K562 (cell line): ENCODE data around the gene TMEM63C.

Experiments
- FOXJ3 ChIP-seq: sonication (generic); formaldehyde crosslinking; IDR thresholded peaks from 2 replicates; pipeline ENCODE4 v1.4.0; 2020; ENCODE audit warnings: mild to moderate bottlenecking, missing genetic modification reagents
- MYC ChIP-seq, 2 experiments: fragments of 250-450 bp in 1 of 2; sonication (Bioruptor Pico) in 1 of 2; IDR thresholded peaks; 2 replicates each; pipeline versions ENCODE4 v1.5.1 to v1.6.1; 2012 to 2021; ENCODE audit warnings: low read depth in 2 of 2, borderline replicate concordance in 1 of 2, improper control_type of control experiment in 1 of 2, low read length in 1 of 2, mild to moderate bottlenecking in 1 of 2, moderate library complexity in 1 of 2
- NCOA1 ChIP-seq: fragments of 450-650 bp; IDR thresholded peaks from 2 replicates; pipeline ENCODE4 v1.6.1; 2016; ENCODE audit warnings: low read depth
- POLR2B ChIP-seq: fragments of 450-650 bp; IDR thresholded peaks from 2 replicates; pipeline ENCODE4 v1.6.1; 2018; ENCODE audit warnings: low read depth; ENCODE audit not compliant: partially characterized antibody
- TF ChIP-seq, protein P1 (sequence below): fragments of 250-450 bp; sonication (Bioruptor Pico); IDR thresholded peaks from 2 replicates; pipeline ENCODE4 v1.8.0; 2021; ENCODE audit warnings: mild to moderate bottlenecking, moderate library complexity
- TF ChIP-seq, protein P2 (sequence below), 2 experiments: IDR thresholded peaks; 2 replicates each; pipeline ENCODE4 v1.6.1; 2011; ENCODE audit warnings: borderline replicate concordance in 1 of 2, control low read depth in 1 of 2, low read depth in 1 of 2, low read length in 1 of 2, mild to moderate bottlenecking in 1 of 2, mixed read lengths in 1 of 2, moderate library complexity in 1 of 2; ENCODE audit not compliant: insufficient read depth in 1 of 2, insufficient read length in 1 of 2, poor library complexity in 1 of 2, severe bottlenecking in 1 of 2; ENCODE audit errors: extremely low read depth in 1 of 2
- TF ChIP-seq, protein P3 (sequence below): fragments of 250-450 bp; sonication (Bioruptor Pico); IDR thresholded peaks from 2 replicates; pipeline ENCODE4 v1.4.0; 2020; ENCODE audit warnings: mild to moderate bottlenecking
- TF ChIP-seq, protein P4 (sequence below), 3 experiments: IDR thresholded peaks in 2 of 3; conservative IDR thresholded peaks in 1 of 3; 2 replicates each; pipeline ENCODE4 v1.5.1; 2011 to 2012; ENCODE audit warnings: low read length in 3 of 3, mild to moderate bottlenecking in 3 of 3, control low read depth in 2 of 3, improper control_type of control experiment in 1 of 3, inconsistent platforms in 1 of 3, low read depth in 1 of 3, mixed read lengths in 1 of 3, moderate library complexity in 1 of 3; ENCODE audit not compliant: insufficient read depth in 2 of 3
- TF ChIP-seq, protein P5 (sequence below): IDR thresholded peaks from 2 replicates; pipeline ENCODE4 v1.6.1; 2011; ENCODE audit warnings: borderline replicate concordance, low read depth, mild to moderate bottlenecking, moderate library complexity, low read length; ENCODE audit not compliant: insufficient read depth, poor library complexity, severe bottlenecking

DNA sequence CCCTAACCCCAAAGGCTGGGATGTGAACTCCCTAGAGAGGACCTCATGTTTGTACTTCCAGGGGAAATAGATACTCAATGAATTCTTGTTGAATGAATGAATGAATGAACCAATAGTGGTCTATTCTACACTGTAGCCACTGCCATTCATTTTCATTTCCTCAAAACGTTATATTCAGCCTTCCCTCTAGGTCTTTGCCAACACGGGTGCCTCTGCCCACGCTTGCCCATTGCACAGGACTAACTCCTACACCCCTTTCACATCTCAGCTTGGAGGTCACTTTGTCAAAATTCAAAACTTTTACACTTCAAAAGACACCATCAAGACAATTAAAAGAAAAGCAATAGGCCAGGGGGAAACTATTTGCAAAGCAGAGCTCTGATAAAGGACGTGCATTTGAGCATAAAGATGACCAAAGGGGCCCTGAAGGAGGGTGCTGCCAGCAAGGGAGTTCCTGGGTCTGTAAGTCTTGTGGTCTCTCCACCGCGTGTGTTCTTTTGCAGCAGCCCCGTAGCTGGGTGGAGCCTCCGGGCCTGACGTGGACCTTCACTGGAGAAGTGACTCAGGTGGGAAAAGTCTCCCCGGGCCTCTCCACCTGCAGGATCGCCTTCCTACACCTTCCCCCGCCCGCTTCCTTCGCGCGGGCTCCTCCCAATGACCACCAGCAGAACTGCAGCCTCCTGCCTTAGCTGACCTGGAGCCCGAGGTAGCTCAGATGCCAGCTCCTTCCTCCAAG, 31.5 kb downstream of the TMEM63C start:
- TF ChIP-seq, protein P1, sequence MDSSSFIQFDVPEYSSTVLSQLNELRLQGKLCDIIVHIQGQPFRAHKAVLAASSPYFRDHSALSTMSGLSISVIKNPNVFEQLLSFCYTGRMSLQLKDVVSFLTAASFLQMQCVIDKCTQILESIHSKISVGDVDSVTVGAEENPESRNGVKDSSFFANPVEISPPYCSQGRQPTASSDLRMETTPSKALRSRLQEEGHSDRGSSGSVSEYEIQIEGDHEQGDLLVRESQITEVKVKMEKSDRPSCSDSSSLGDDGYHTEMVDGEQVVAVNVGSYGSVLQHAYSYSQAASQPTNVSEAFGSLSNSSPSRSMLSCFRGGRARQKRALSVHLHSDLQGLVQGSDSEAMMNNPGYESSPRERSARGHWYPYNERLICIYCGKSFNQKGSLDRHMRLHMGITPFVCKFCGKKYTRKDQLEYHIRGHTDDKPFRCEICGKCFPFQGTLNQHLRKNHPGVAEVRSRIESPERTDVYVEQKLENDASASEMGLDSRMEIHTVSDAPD (CRISPR knock-in tag): no peak
- TF ChIP-seq, protein P2, sequence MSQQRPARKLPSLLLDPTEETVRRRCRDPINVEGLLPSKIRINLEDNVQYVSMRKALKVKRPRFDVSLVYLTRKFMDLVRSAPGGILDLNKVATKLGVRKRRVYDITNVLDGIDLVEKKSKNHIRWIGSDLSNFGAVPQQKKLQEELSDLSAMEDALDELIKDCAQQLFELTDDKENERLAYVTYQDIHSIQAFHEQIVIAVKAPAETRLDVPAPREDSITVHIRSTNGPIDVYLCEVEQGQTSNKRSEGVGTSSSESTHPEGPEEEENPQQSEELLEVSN (IDR thresholded peaks at IDR 0.05; ENCODE audit: borderline replicate concordance in 1 of 2, extremely low read depth in 1 of 2, insufficient read depth in 1 of 2, insufficient read length in 1 of 2, low read depth in 1 of 2, low read length in 1 of 2, poor library complexity in 1 of 2, severe bottlenecking in 1 of 2): no peak
- TF ChIP-seq, protein P3, sequence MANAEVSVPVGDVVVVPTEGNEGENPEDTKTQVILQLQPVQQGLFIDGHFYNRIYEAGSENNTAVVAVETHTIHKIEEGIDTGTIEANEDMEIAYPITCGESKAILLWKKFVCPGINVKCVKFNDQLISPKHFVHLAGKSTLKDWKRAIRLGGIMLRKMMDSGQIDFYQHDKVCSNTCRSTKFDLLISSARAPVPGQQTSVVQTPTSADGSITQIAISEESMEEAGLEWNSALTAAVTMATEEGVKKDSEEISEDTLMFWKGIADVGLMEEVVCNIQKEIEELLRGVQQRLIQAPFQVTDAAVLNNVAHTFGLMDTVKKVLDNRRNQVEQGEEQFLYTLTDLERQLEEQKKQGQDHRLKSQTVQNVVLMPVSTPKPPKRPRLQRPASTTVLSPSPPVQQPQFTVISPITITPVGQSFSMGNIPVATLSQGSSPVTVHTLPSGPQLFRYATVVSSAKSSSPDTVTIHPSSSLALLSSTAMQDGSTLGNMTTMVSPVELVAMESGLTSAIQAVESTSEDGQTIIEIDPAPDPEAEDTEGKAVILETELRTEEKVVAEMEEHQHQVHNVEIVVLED (CRISPR knock-in tag): no peak
- TF ChIP-seq, protein P4, sequence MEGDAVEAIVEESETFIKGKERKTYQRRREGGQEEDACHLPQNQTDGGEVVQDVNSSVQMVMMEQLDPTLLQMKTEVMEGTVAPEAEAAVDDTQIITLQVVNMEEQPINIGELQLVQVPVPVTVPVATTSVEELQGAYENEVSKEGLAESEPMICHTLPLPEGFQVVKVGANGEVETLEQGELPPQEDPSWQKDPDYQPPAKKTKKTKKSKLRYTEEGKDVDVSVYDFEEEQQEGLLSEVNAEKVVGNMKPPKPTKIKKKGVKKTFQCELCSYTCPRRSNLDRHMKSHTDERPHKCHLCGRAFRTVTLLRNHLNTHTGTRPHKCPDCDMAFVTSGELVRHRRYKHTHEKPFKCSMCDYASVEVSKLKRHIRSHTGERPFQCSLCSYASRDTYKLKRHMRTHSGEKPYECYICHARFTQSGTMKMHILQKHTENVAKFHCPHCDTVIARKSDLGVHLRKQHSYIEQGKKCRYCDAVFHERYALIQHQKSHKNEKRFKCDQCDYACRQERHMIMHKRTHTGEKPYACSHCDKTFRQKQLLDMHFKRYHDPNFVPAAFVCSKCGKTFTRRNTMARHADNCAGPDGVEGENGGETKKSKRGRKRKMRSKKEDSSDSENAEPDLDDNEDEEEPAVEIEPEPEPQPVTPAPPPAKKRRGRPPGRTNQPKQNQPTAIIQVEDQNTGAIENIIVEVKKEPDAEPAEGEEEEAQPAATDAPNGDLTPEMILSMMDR (IDR thresholded peaks at IDR 0.05 in 2 of 3, conservative IDR thresholded peaks at IDR 0.05 in 1 of 3; ENCODE audit: insufficient read depth in 2 of 3, low read depth in 1 of 3, low read length in 3 of 3): peak; percentile 58 to 72 (median 68)
- TF ChIP-seq FOXJ3 (CRISPR knock-in tag) (no peak), MYC (IDR thresholded peaks at IDR 0.05; ENCODE audit: low read depth, low read length) (no peak), MYC (CRISPR knock-in tag; IDR thresholded peaks at IDR 0.05; ENCODE audit: borderline replicate concordance, low read depth) (no peak), POLR2B (no peak), NCOA1 (no peak)
- TF ChIP-seq, protein P5, sequence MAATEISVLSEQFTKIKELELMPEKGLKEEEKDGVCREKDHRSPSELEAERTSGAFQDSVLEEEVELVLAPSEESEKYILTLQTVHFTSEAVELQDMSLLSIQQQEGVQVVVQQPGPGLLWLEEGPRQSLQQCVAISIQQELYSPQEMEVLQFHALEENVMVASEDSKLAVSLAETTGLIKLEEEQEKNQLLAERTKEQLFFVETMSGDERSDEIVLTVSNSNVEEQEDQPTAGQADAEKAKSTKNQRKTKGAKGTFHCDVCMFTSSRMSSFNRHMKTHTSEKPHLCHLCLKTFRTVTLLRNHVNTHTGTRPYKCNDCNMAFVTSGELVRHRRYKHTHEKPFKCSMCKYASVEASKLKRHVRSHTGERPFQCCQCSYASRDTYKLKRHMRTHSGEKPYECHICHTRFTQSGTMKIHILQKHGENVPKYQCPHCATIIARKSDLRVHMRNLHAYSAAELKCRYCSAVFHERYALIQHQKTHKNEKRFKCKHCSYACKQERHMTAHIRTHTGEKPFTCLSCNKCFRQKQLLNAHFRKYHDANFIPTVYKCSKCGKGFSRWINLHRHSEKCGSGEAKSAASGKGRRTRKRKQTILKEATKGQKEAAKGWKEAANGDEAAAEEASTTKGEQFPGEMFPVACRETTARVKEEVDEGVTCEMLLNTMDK: no peak
